RCC 7860 (cell line): ENCODE measurements around the gene MPHOSPH10.
A peak's percentile ranks its signal among the peaks of the same experiment; 100 is the strongest.
"Not testable (repeated sequence)": the region's sequence is repeated elsewhere in the genome, so short reads cannot be mapped to it uniquely, and the experiment has no call there.

Experiments
- DNase-seq: peaks from one replicate; pipeline ENCODE4 v3.0.0-alpha.2; 2015; ENCODE audit warnings: low spot score
- FAIRE-seq: peaks from 2 replicates; lab custom pipeline; 2012; peaks lifted over from hg19 to GRCh38; lab: Jason Lieb, UNC

Gene MPHOSPH10

GRCh38 chr2:71130152-71130904 is at the start of gene MPHOSPH10, which contains the start of gene MCEE:
Gene MPHOSPH10, plus strand, starts transcription at chr2:71130634. Its CDS starts 32 bp downstream, at chr2:71130666.
Gene MCEE, minus strand, starts transcription at chr2:71130229. Its CDS starts 10 bp downstream, at chr2:71130219.
- DNase-seq (peak; percentile 73), FAIRE-seq (no peak)

GRCh38 chr2:71082402-71083252 is 47.8 kb upstream of the MPHOSPH10 start:
- DNase-seq (no peak), FAIRE-seq (no peak)

GRCh38 chr2:71083297-71083696 is 47.1 kb upstream of the MPHOSPH10 start:
- DNase-seq, FAIRE-seq: not testable (repeated sequence)

GRCh38 chr2:71083752-71084312 is 46.6 kb upstream of the MPHOSPH10 start:
- not testable (repeated sequence) for FAIRE-seq, DNase-seq

GRCh38 chr2:71085325-71086003 is 45.0 kb upstream of the MPHOSPH10 start:
- not testable (repeated sequence) for DNase-seq, FAIRE-seq

- FAIRE-seq, DNase-seq: not testable (repeated sequence)
These were observed 41.0 kb upstream of the MPHOSPH10 start for GRCh38 chr2:71089475-71089874.

GRCh38 chr2:71091808-71092207 is 38.6 kb upstream of the MPHOSPH10 start:
- FAIRE-seq: not testable (repeated sequence)

GRCh38 chr2:71092491-71093260 is 37.8 kb upstream of the MPHOSPH10 start:
- not testable (repeated sequence) for FAIRE-seq, DNase-seq

More at GRCh38 chr2:71091808-71092207, 38.6 kb upstream of the MPHOSPH10 start:
- DNase-seq: not testable (repeated sequence)

GRCh38 chr2:71100195-71100964 is 30.1 kb upstream of the MPHOSPH10 start:
- DNase-seq (peak; percentile 39), FAIRE-seq (peak; percentile 79)

- DNase-seq: peak; percentile 18
- FAIRE-seq: no peak
These were observed 28.8 kb upstream of the MPHOSPH10 start for GRCh38 chr2:71101656-71102055.

- DNase-seq (no peak), FAIRE-seq (no peak)
These were observed 27.3 kb upstream of the MPHOSPH10 start for GRCh38 chr2:71102981-71103681.

- DNase-seq (no peak), FAIRE-seq (no peak)
These were observed 26.6 kb upstream of the MPHOSPH10 start for GRCh38 chr2:71103809-71104208.

- DNase-seq, FAIRE-seq: not testable (repeated sequence)
These were observed 24.0 kb upstream of the MPHOSPH10 start for GRCh38 chr2:71106463-71106862.

GRCh38 chr2:71108091-71108490 is 22.3 kb upstream of the MPHOSPH10 start:
- DNase-seq: no peak
- no peak for FAIRE-seq

- DNase-seq: no peak
- FAIRE-seq: no peak
These were observed 16.6 kb upstream of the MPHOSPH10 start for GRCh38 chr2:71113843-71114242.

- DNase-seq (no peak), FAIRE-seq (no peak)
These were observed 13.4 kb upstream of the MPHOSPH10 start for GRCh38 chr2:71117063-71117462.

- DNase-seq (no peak), FAIRE-seq (no peak)
These were observed 10.2 kb upstream of the MPHOSPH10 start for GRCh38 chr2:71120195-71120594.

GRCh38 chr2:71121479-71121878 is 9.0 kb upstream of the MPHOSPH10 start:
- DNase-seq (no peak), FAIRE-seq (no peak)
